ENCODE results near the gene KIFC1. TPM values are rescaled to one million over a fixed set of nuclear protein-coding genes. Genes with fewer than 3 reads are reported as not detected.
A peak's percentile ranks its signal among the peaks of the same experiment; 100 is the strongest.

KIFC1 gene
- total and polyA plus RNA-seq, 2 donors (not counting 1 experiment from before 2014, with no cell fraction given): 0.79 to 1.0 TPM

GRCh38 chr6:33390767-33391277 is 801 bp upstream of the KIFC1 start:
- Mint-ChIP-seq H3K4me3 (peak overlapping the region; percentile 80), H3K27ac (peak overlapping the region; percentile 95)
- peak overlapping the region; percentile 90 for H3K4me2 ChIP-seq (replicated peaks; ENCODE audit: low read depth, low read length, poor library complexity, severe bottlenecking)

More at GRCh38 chr6:33390767-33391277, 801 bp upstream of the KIFC1 start:
- Histone ChIP-seq H3K9ac (ENCODE audit: low read length) (peak overlapping the region; percentile 44), H3K4me1 (ENCODE audit: control insufficient read depth in 2 of 2, insufficient read depth in 2 of 2, low read length in 2 of 2) (peaks cover 12 to 18% of the 10 kb centered on the region in 2 donors), H3K9me3 (ENCODE audit: control extremely low read depth in 1 of 3, control insufficient read depth in 2 of 3, insufficient read depth in 1 of 3, low read length in 2 of 3) (no peaks in the 10 kb centered on the region), H3K27me3 (replicated peaks in 1 of 4; ENCODE audit: control extremely low read depth in 1 of 4, control insufficient read depth in 3 of 4, insufficient read depth in 4 of 4, low read length in 3 of 4) (no peaks in the 10 kb centered on the region), H2AFZ (ENCODE audit: insufficient read depth, low read depth, low read length, poor library complexity, severe bottlenecking) (peak overlapping the region; percentile 49), H3K36me3 (replicated peaks in 1 of 2; ENCODE audit: control extremely low read depth in 1 of 2, control insufficient read depth in 1 of 2, extremely low read depth in 1 of 2, insufficient read depth in 2 of 2, low read length in 1 of 2) (no peaks in the 10 kb centered on the region), H3K27ac (ENCODE audit: low read length in 2 of 2) (peak overlapping the region; percentile 88), H4K20me1 (ENCODE audit: control insufficient read depth, insufficient read depth, low read length, poor library complexity, severe bottlenecking) (no peaks in the 10 kb centered on the region), H3K4me3 (ENCODE audit: control extremely low read depth in 1 of 5, extremely low read depth in 1 of 5, insufficient read depth in 1 of 5, low read depth in 2 of 5, low read length in 4 of 5) (peak overlapping the region in 4 of 5 experiments; percentile 23 to 36 (median 28)), H3K79me2 (ENCODE audit: control insufficient read depth, insufficient read depth, low read length) (peaks cover 17% of the 10 kb centered on the region)
- no peak for ATAC-seq (ENCODE audit: low read depth)
- Mint-ChIP-seq H3K4me1 (peaks cover 23% of the 10 kb centered on the region), H3K9me3 (ENCODE audit: insufficient read depth) (no peaks in the 10 kb centered on the region), H3K27me3 (no peaks in the 10 kb centered on the region)
- WGBS (ENCODE audit: insufficient coverage): 43% methylated on average over 3 of the region's 9 CpGs
- CTCF ChIA-PET: interaction anchor here (0.5 to 2.5 kb wide), 26 partner anchors 16 to 217 kb away, joined by 3 to 17 read pairs (median 5); partner anchors contain the start of genes B3GALT4, PFDN6, PHF1 and RPS18
- TF ChIP-seq CTCF (IDR thresholded peaks at IDR 0.05) (no peak), EZH2 (IDR thresholded peaks at IDR 0.05; ENCODE audit: borderline replicate concordance, insufficient read depth, low read depth, low read length, poor library complexity, severe bottlenecking) (no peak)
- POLR2A ChIA-PET: interaction anchor here (0.6 to 1.2 kb wide), 6 partner anchors 20 to 114 kb away, joined by 3 to 7 read pairs (median 4); partner anchors contain the start of genes B3GALT4 and PHF1
- DNase-seq: no peak
- intact Hi-C loops (cut with micrococcal nuclease): loop anchor here (1.0 to 5.0 kb wide), 13 partner anchors 19 to 396 kb away; partner anchors contain the start of genes CUTA, ITPR3, LEMD2 and PFDN6

All from B cell (primary cell).